ENCODE data around the gene FBXW9.

DNA sequence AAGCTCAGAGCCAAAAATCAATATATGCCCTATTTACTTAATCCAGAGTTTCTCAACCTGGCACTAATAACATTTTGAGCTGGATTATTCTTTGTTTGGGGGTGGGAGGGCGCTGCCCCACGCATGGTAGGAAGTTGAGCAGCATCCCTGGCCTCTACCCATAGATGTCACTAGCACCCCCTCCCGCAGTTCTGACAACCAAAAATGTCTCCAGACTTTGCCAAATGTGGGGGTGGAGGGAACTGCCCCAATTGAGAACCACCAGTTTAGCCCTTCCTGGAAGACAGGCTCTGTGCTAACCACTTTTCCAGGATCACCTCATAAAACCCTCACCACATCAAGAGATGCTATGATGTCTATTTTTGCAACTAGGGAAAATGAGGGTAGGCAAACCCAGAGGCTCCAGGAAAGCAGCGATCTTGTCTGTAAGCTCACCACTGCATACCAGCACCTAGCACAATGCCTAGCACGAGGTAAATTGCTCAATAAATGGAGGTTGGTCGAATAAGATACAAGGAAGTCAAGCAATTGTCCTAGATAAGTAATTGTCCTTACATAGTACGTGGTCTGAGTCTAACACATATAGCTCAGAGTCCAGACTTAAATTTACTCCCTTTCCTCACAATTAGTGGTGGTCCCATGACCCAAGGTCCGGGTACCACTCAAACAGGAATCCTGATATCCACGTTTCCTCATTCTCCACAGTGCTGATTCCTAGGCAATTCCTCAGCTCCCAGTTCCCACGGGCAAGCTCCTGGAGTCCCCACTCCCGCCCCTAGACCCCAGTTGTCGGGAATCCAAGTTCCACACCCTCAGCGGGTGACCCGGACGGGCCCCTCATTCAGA is 37.2 kb upstream of the FBXW9 start:
- no peak for TF ChIP-seq EZH2phosphoT487 (conservative IDR thresholded peaks at IDR 0.05; ENCODE audit: low read length)
- peak; percentile 63 for TF ChIP-seq CTCF (IDR thresholded peaks at IDR 0.05; ENCODE audit: insufficient read depth, low read length, poor library complexity, severe bottlenecking)
